Measurements from ENCODE around the gene RAB6C. TPM values are rescaled to one million over a fixed set of nuclear protein-coding genes. Genes with fewer than 3 reads are reported as not detected.
"Not testable (repeated sequence)": the region's sequence is repeated elsewhere in the genome, so short reads cannot be mapped to it uniquely, and the experiment has no call there.

The RAB6C gene
- under 0.01 TPM in 1 of 2 replicates, not detected in the other for total RNA-seq

DNA sequence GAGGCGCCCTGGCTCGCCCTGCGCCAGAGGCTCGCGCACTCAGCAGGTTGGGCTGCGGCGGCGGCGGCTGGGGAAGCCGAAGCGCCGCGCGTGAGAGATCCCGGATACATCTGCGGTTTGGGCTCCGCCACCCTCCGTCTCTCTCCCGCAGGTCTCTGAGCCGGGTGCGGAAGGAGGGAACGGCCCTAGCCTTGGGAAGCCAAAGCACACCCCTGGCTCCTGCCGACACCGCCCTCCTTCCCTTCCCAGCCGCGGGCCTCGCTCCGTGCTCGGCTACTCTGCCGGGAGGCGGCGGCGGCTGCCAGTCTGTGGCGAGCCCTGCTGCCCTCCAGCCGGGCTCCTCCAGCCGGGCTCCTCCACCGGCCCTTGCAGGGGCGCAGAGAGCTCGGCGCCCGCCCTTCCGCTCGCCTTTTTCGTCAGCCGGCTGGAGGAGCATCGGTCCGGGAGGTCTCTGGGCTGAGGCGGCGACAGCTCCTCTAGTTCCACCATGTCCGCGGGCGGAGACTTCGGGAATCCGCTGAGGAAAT lies at the start of gene RAB6C:
Gene RAB6C (plus strand): TSS at position 38 of the 527 bp plus-strand sequence. CDS start 450 bp downstream, at position 488.
- DNase-seq: peak; percentile 16

DNA sequence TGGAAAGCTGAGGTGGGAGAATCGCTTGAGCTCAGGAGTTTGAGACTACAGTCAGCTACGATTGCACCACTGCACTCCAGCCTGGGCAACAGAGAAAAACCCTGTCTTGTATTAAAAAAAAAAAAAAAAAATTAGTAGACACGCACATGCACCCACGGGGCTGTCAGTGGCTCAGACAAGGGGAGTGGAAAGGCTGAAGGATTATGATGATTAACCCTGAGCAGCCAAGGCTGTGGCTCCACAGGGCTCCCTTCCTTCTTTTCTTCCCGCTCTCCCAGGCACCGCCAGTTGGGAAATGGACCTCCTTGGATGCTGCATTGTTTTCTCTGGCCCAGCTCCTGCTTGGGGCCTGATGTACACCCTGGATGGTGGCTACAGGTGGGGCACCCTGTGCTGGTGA lies 49.0 kb upstream of the RAB6C start:
- no peak for DNase-seq

DNA sequence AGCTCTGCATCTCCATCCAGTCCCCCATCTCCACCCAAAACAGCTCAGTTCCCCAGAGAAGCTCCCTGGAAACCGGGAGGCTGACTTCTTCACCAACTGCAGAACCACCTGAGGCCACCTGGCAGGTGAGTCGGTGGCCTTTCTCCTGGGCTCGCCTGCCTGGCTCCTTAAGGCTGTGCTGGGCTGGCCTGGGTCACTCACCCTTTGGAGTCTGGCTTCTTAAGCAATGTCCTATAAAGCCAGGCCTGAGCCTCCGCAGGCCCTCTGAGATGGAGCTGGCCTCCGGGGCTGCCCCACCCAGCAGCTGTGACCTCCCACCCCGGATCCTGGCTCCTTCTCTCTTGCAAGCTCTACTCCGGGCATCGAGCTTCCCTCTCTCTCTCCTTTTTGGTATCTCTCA lies 46.1 kb upstream of the RAB6C start:
- not testable (repeated sequence) for DNase-seq

DNA sequence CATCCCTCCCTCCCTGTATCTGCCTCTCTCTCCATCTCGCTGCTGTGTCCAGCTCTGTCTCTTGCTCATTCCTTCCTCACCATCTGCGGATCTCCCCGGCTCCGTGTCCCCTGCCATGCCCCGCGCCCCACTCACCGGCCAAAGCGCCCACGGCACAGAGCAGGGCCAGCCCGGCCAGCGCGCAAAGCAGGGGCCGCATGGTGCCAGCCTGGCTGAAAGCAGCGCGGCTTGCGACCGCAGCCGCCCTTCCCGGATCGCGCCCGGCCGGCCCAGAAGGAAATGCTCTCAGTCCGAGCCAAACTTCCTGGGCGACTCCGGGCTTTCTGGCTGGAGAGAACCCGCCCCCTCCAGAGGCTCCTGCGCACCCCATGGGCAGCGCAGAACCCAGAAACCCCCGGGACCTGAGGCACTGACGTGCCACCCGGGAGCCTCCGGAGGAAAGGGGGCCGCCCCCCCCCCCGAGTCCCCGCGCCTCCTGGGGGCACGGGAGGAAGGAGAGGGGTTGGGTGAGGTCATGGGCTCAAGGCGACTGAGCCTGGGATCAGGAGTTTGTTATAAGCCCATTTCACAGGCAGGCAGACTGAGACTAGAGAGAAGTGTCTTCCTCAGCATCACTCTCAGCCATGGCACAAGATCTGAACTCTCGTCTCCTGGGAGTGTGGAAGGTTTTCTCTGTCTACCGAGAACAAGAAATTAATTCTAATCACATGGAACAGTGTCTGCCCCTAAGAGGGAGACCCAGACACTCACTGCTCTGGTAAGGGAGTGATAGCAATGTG lies 45.2 kb upstream of the RAB6C start:
- DNase-seq: no peak

GRCh38 chr2:129935118-129935517 lies 44.3 kb upstream of the RAB6C start:
- DNase-seq: no peak

- DNase-seq: no peak
Observed at GRCh38 chr2:129936334-129936934, 43.0 kb upstream of the RAB6C start.

DNA sequence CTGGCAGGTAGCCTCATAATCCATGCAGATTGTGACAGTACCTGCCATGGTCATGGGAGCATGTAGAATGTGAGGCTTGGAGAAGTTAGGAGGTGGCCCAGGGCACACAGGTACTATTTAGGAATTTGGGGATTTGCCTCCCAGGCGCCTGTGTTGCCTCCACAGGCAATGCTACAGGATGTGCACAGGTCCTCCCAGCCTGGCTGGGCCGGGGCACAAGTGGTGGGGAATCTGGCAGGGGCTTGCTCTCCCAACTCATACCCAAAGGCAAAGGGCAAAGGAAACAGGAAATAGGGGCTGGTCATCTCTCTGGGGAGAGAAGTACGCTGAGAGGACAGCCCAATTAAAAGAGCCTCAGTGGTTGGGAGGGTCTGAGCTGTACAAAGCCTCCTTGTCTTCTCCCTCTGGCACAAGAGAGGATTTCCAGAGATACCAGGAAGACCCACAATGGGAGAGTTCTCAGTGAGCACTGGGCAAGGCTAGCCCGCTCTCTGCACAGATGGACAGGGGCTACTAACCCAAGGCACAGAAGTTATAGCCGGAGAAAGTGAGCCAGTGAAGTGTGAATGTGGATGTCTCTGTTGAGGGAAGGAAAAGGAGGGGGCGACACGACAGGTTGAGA lies 40.5 kb upstream of the RAB6C start:
- DNase-seq: not testable (repeated sequence)

DNA sequence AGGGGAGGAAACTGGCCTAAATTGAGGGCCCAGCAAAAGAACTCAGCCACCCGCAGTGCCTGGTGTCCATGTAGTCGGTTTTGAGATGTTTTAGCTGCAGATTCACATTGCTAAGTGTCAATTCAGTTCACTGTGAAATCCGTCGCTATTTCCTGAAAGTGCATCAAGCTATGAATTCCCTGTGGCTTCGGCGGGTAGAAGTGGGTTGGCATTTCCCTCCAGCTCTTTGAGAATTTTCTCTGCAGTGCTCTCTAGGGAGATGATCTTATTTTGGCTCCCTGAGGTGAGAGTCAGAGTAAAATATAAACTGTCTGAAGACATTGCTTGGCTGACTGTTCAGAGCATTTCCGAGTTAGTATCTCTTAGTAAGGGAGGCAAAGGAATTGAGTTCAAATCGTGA lies 36.0 kb upstream of the RAB6C start:
- not testable (repeated sequence) for DNase-seq

DNA sequence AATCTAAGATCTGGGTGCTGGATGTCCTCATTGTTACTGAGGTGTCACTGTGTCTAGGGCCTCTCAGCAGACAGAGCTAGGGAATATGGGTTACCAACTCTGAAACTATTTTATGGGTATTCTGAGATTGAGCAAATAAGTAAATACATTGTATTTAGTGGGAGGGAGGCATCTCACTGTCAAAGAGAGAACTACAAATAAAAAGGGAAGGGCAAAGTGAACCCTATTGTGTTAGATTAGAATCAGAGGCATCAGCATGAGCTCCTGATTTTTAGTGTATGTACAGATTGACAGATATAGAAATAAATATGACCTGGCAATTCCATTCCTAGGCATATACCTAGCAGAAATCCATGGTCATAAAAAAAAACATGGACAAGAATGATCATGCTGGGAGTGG lies 33.9 kb upstream of the RAB6C start:
- DNase-seq: no peak

- DNase-seq: not testable (repeated sequence)
Observed at GRCh38 chr2:129947712-129948111, 31.8 kb upstream of the RAB6C start.

- DNase-seq: not testable (repeated sequence)
Observed at GRCh38 chr2:129956171-129956570, 23.3 kb upstream of the RAB6C start.

DNA sequence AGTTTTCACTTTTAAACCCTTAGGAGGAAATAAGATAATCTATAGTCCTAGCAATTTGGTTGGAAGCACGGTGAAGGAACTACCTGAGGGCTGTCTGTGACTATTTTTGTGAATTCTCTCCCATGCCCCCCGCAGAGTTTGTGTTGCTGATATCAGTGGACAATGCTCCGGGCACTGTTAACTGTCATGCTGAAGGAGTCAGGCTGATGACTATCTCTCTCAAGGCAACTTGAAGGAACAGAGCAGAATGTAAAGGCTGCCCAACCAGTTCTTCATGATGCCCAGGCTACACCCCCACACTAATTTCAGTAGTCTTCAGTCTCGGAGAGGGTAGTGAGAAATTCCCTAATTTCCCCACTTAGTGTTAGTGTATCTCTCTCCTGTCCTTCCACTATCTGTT lies 21.6 kb upstream of the RAB6C start:
- DNase-seq: no peak

DNA sequence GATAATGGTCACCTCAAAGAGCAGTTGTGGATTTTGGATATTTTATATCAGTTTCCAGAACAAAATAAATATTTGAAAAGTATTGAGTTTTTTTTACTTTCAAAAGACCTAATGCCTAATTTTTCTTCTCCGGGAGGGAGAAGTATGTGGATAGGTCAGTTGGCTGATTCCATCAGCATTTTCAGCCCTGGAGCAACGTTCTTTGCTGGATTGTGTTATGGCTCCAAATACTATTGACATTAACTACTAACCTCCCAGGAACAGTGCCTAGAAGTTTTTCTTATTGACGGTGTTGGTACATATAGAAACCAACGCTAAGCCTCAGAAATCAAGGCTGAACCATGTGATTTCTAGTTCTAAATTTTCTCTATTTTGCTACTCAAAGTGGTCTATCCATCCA lies 20.7 kb upstream of the RAB6C start:
- not testable (repeated sequence) for DNase-seq

- DNase-seq: not testable (repeated sequence)
Observed at GRCh38 chr2:129968605-129969004, 10.9 kb upstream of the RAB6C start.

GRCh38 chr2:129975016-129975774 lies 4.3 kb upstream of the RAB6C start:
- no peak for DNase-seq

DNA sequence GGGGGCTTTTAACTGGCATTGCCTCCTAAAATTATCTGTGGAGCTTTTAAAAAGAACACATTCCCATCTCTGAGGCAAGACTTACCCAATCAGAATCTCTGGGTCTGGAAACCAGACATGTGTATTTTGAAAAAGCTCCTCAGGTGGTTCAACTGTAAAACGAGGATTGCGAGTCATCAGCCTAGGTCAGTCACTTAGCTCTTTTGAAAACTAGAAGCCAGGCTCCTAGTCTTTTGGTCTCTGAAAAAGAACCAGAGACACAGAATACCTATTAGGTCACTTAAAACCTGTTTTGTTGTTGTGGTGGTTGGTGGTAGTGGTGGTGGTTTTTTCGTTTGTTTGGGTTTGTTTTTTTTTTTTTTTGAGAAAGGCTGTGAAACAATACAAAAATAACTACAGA lies 2.5 kb upstream of the RAB6C start:
- not testable (repeated sequence) for DNase-seq

DNA sequence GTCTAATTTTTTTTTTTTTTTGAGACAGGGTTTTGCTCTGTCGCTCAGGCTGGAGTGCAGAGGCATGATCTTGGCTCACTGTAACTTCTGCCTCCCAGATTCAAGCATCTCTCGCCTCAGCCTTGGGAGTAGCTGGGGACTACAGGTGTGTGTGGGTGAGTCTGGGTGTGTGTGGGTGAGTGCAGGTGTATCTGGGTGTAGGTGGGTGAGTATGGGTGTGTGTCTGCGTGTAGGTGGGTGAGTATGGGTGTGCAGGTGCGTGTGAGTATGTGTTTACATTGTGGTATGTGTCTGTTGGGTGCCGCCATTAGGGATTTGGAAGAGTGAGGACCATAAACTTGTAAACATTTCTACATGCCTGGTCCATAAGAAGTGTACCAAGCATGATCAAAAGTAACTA lies 1.5 kb upstream of the RAB6C start:
- no peak for DNase-seq

GRCh38 chr2:129980246-129980645 lies 780 bp downstream of the RAB6C start:
- not testable (repeated sequence) for DNase-seq

DNA sequence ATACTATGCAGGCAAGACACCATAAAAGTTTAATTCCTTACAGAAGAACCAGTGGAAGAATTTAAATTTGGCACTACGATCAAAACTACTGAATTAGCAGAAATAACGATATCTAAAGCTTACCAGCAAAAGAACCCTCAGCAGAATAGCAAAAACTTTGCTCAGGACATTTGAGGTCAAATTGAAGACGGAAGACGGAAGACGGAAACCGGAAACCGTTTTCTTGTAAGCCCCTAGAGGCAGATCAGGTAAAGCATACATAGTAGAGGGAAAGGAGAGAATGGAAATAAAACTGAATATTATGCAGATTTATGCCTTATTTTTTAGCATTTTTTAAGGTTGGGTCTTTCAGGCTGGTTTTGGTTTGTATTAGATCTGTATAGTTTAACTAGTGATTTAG lies 2.2 kb downstream of the RAB6C start:
- DNase-seq: not testable (repeated sequence)

DNA sequence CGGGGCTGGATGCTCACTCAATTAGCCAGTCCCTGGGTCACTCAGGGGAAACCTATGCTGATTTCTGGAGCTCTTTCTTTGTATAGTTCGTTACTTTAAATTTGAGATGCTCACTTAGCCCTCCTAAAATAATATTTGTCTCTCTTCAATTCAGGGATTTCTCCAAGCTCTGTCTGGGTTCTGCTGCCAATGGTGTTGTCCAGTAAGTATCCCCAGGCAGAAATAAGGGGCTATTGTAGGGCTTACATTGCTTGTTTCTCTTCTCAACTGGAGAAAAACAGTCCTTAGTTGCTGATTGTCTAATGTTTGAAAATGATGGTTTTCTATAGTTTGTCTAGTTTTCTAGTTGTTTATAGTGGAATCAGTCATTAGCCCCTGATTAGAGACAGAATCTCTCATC lies 5.0 kb downstream of the RAB6C start:
- no peak for DNase-seq

DNA sequence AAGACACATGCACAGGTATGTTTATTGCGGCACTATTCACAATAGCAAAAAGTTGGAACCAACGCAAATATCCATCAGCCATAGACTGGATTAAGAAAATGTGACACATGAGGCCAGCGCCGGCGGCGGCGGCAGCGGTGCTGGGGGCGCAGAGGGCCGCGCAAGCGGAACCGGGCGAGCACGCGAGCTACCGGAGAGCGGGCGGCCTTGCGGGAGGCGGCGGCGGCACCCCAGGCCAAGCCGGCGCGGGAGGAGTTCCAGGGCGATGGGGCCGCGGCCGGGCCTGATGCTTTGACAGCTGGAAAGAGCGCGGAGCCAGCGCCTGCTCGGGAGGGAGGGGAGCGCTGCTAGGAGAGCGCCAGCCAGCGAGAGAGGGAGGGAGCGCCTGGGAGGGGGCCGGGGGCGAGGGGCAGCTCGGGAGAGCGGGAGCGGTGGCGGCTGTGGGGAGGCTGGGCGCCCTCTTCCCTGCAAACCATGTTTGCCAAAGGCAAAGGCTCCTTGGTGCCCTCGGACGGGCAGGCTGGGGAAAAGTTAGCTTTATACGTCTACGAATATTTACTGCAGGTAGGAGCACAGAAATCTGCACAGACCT lies 13.0 kb downstream of the RAB6C start:
- DNase-seq: not testable (repeated sequence)

DNA sequence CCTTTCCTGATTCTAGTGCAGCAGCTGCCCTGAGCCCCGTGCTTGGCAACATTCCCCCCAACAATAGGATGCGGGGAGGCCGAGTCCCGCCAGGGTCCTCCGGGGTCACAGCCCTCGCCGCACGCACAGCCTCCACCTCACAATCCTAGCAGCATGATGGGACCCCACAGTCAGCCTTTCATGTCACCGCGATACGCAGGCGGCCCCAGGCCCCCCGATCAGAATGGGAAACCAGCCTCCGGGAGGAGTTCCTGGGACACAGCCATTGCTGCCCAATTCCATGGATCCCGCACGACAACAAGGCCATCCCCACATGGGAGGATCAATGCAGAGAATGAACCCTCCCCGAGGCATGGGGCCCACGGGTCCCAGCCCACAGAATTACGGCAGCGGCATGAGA lies 13.7 kb downstream of the RAB6C start:
- DNase-seq: not testable (repeated sequence)
